Astrocyte (in vitro differentiated cells and primary cell): Measurements from ENCODE around the gene HPSE2. TPM values are rescaled to one million over a fixed set of nuclear protein-coding genes. Genes with fewer than 3 reads are reported as not detected.

ENCODE experiments used
- DNase-seq: peaks from one replicate; pipeline ENCODE4 v3.0.0-alpha.2; 2010; ENCODE audit warnings: low read depth
- FAIRE-seq: peaks from 2 replicates; lab custom pipeline; 2011; peaks lifted over from hg19 to GRCh38; lab: Jason Lieb, UNC
- H2AFZ ChIP-seq: 2 replicates; pipeline ENCODE4 v1.6.0; 2012; ENCODE audit warnings: low read depth, low read length, inconsistent platforms
- H3K27ac ChIP-seq: 2 replicates; pipeline ENCODE4 v1.5.1; 2011; ENCODE audit warnings: low read depth, low read length, inconsistent platforms
- H3K27me3 ChIP-seq: 2 replicates; pipeline ENCODE4 v1.6.0; 2011; ENCODE audit warnings: low read length, inconsistent platforms; ENCODE audit not compliant: insufficient read depth
- H3K36me3 ChIP-seq: 2 replicates; pipeline ENCODE4 v1.5.1; 2011; ENCODE audit warnings: low read length, inconsistent platforms; ENCODE audit not compliant: insufficient read depth
- H3K4me1 ChIP-seq: 2 replicates; pipeline ENCODE4 v1.5.1; 2011; ENCODE audit warnings: low read length, inconsistent platforms; ENCODE audit not compliant: insufficient read depth
- H3K4me2 ChIP-seq: 2 replicates; pipeline ENCODE4 v1.6.0; 2012; ENCODE audit warnings: low read length, inconsistent platforms
- H3K4me3 ChIP-seq: 2 replicates; pipeline ENCODE4 v1.5.1; 2011; ENCODE audit warnings: low read depth, mild to moderate bottlenecking, low read length, inconsistent platforms; ENCODE audit not compliant: insufficient read depth
- H3K79me2 ChIP-seq: 2 replicates; pipeline ENCODE4 v1.6.0; 2012; ENCODE audit warnings: mild to moderate bottlenecking, low read length, inconsistent platforms; ENCODE audit not compliant: insufficient read depth
- H3K9ac ChIP-seq: 2 replicates; pipeline ENCODE4 v1.6.0; 2012; ENCODE audit warnings: mild to moderate bottlenecking, low read length, inconsistent platforms
- H3K9me3 ChIP-seq: 2 replicates; pipeline ENCODE4 v1.5.1; 2012; ENCODE audit warnings: low read depth, mild to moderate bottlenecking, low read length, inconsistent platforms; ENCODE audit not compliant: insufficient read depth
- H4K20me1 ChIP-seq: 2 replicates; pipeline ENCODE4 v1.6.0; 2012; ENCODE audit warnings: low read length, inconsistent platforms; ENCODE audit not compliant: insufficient read depth
- H3K27ac Mint-ChIP-seq: one replicate; pipeline ENCODE4 v1.8.0; 2021; ENCODE audit warnings: mild to moderate bottlenecking, mixed read lengths; ENCODE audit not compliant: unreplicated experiment
- H3K27me3 Mint-ChIP-seq: one replicate; pipeline ENCODE4 v1.8.0; 2021; ENCODE audit warnings: low read depth, mixed read lengths; ENCODE audit not compliant: unreplicated experiment
- H3K36me3 Mint-ChIP-seq: one replicate; pipeline ENCODE4 v1.8.0; 2021; ENCODE audit warnings: low read depth, mixed read lengths; ENCODE audit not compliant: unreplicated experiment
- H3K4me1 Mint-ChIP-seq: one replicate; pipeline ENCODE4 v1.8.0; 2021; ENCODE audit warnings: low read depth, mixed read lengths; ENCODE audit not compliant: unreplicated experiment
- H3K4me3 Mint-ChIP-seq: one replicate; pipeline ENCODE4 v1.8.0; 2021; ENCODE audit warnings: mild to moderate bottlenecking, moderate library complexity, mixed read lengths; ENCODE audit not compliant: unreplicated experiment
- H3K9me3 Mint-ChIP-seq: one replicate; pipeline ENCODE4 v1.8.0; 2021; ENCODE audit warnings: mild to moderate bottlenecking, mixed read lengths; ENCODE audit not compliant: unreplicated experiment
- CTCF ChIP-seq: IDR thresholded peaks from 2 replicates; pipeline ENCODE4 v1.5.1; 2011; ENCODE audit warnings: low read depth, mild to moderate bottlenecking, inconsistent platforms, low read length, moderate library complexity; ENCODE audit not compliant: insufficient read depth
- EZH2 ChIP-seq: IDR thresholded peaks from 2 replicates; pipeline ENCODE4 v1.6.1; 2012; ENCODE audit warnings: mild to moderate bottlenecking, low read length, inconsistent platforms; ENCODE audit not compliant: insufficient read depth
- total RNA-seq: library from RNA; stranded (reverse); gene quantifications from 2 replicates; pipeline ENCODE4 v1.2.1, GENCODE V29; 2021

The HPSE2 gene
- total RNA-seq, 1 donor from 2014 or later, result 0.14 TPM

- no peak for DNase-seq
- no peak overlapping the region for H2AFZ ChIP-seq
- H3K4me2 ChIP-seq, result no peak overlapping the region
- no peaks in the 10 kb centered on the region for H3K9me3 ChIP-seq
- no peak overlapping the region for H3K4me3 Mint-ChIP-seq
- no peaks in the 10 kb centered on the region for H3K9me3 Mint-ChIP-seq
- no peak for TF ChIP-seq CTCF
- H3K36me3 ChIP-seq, result no peaks in the 10 kb centered on the region
- no peak overlapping the region for H3K9ac ChIP-seq
- H3K27me3 ChIP-seq, result no peaks in the 10 kb centered on the region
- peaks cover 12% of the 10 kb centered on the region for H3K4me1 Mint-ChIP-seq
- H3K27me3 Mint-ChIP-seq, result no peaks in the 10 kb centered on the region
- no peak for FAIRE-seq
- no peak overlapping the region for H3K27ac ChIP-seq
- H4K20me1 ChIP-seq, result no peaks in the 10 kb centered on the region
- H3K4me3 ChIP-seq, result no peak overlapping the region
- H3K79me2 ChIP-seq, result no peaks in the 10 kb centered on the region
- H3K36me3 Mint-ChIP-seq, result no peaks in the 10 kb centered on the region
- H3K4me1 ChIP-seq, result peaks cover 10% of the 10 kb centered on the region
- no peak overlapping the region for H3K27ac Mint-ChIP-seq
Observed at GRCh38 chr10:98489561-98490481, 745.8 kb downstream of the HPSE2 start.

DNA sequence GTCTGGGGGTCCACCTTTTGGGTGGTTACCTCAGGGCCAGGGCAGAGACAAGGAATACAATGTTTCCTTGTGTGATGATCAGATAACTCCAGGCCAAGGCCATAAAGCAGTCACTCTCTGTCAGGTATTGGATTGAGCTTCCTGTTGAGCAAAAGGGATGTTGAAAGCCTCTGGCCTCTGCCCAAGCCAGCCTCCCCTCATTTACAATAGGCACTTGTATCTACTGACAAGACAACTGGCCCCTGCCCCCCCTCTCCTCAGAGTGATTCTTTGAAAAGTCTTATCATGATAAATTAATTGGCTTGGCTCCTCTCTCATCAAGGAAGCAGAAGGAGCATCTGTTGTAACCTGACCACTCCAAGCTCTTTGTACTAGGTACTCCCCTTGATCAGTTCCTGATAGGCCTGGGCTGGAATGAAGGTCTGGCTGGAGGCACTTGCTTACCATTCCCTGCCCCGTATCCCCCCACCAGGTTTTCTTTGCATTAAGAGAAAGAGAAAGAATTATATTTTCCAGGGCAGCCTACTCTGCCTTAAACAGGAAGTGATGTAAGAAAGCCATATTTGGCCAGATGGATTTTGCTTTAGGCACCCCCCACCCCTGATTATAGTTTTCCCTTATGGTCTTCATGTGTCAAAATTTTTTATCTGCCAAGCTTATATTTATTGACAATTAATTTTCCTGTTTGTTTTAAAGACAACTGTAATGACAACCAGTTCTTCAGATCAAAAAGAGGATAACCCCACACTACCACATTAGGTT lies 746.8 kb downstream of the HPSE2 start:
- H4K20me1 ChIP-seq, result no peaks in the 10 kb centered on the region
- H3K4me3 ChIP-seq, result no peak overlapping the region
- H3K36me3 ChIP-seq, result no peaks in the 10 kb centered on the region
- H2AFZ ChIP-seq, result no peak overlapping the region
- no peaks in the 10 kb centered on the region for H3K27me3 ChIP-seq
- H3K79me2 ChIP-seq, result no peaks in the 10 kb centered on the region
- FAIRE-seq (no peak), DNase-seq (no peak)
- no peaks in the 10 kb centered on the region for H3K27me3 Mint-ChIP-seq
- TF ChIP-seq CTCF (no peak), EZH2 (no peak)
- no peak overlapping the region for H3K4me2 ChIP-seq
- no peak overlapping the region for H3K4me3 Mint-ChIP-seq
- no peak overlapping the region for H3K27ac Mint-ChIP-seq
- H3K4me1 ChIP-seq, result peaks cover 10% of the 10 kb centered on the region
- no peak overlapping the region for H3K27ac ChIP-seq
- H3K9me3 Mint-ChIP-seq, result no peaks in the 10 kb centered on the region
- peaks cover 12% of the 10 kb centered on the region for H3K4me1 Mint-ChIP-seq
- no peaks in the 10 kb centered on the region for H3K36me3 Mint-ChIP-seq
- H3K9me3 ChIP-seq, result no peaks in the 10 kb centered on the region
- H3K9ac ChIP-seq, result no peak overlapping the region
